CD4-positive, alpha-beta T cell treated with Interleukin-15 for 4 hours (primary cell): Measurements from ENCODE around the gene C10orf62.
A peak's percentile ranks its signal among the peaks of the same experiment; 100 is the strongest.

Experiments used
- DNase-seq: peaks from one replicate; pipeline ENCODE4 v3.0.0-alpha.2; 2020; ENCODE audit warnings: low spot score

Gene C10orf62

GRCh38 chr10:97584798-97585438, 4.6 kb upstream of the C10orf62 start:
- DNase-seq: no peak

GRCh38 chr10:97585439-97585811, 4.1 kb upstream of the C10orf62 start:
- DNase-seq: no peak

- DNase-seq: no peak
These were observed 2.3 kb upstream of the C10orf62 start for GRCh38 chr10:97587183-97587582.

- peak; percentile 30 for DNase-seq
These were observed 694 bp downstream of the C10orf62 start for GRCh38 chr10:97590082-97590747.

DNA sequence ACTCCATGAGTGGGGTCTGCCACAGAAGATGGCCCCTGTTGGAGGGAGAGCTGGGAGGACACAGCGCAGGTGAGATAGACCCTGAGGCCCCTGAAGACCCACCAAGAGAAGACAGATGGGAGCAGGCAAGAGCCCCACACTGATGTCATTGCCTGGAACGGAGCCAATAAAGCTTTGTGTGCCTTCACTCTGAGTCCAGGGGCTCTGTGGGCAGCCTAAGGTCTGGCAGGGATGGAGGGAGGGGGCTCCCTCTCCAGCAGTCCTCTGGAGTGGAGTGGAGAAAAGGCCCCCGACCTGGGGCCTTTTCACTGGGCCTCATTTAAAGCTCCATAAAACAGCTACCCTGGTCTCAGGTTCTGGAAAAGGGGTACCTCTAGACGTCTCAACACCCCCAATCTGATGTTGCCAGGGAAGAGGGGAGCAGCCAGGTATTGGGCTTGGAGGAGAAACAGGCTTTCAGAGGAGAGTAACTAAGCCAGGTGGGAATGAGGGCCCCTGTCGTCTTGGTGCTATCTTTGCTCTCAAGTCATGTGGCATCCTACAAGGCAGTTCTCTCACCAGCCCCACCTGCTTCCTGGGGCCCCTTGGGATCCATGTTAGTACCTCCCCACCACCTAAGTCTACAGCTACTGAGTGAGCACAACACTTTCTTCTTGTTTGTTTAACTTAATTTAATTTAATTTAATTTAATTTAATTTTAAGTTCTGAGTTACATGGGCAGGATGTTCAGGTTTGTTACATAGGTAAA, 1.4 kb downstream of the C10orf62 start:
- DNase-seq: no peak

GRCh38 chr10:97593421-97593820, 3.9 kb downstream of the C10orf62 start:
- no peak for DNase-seq

DNA sequence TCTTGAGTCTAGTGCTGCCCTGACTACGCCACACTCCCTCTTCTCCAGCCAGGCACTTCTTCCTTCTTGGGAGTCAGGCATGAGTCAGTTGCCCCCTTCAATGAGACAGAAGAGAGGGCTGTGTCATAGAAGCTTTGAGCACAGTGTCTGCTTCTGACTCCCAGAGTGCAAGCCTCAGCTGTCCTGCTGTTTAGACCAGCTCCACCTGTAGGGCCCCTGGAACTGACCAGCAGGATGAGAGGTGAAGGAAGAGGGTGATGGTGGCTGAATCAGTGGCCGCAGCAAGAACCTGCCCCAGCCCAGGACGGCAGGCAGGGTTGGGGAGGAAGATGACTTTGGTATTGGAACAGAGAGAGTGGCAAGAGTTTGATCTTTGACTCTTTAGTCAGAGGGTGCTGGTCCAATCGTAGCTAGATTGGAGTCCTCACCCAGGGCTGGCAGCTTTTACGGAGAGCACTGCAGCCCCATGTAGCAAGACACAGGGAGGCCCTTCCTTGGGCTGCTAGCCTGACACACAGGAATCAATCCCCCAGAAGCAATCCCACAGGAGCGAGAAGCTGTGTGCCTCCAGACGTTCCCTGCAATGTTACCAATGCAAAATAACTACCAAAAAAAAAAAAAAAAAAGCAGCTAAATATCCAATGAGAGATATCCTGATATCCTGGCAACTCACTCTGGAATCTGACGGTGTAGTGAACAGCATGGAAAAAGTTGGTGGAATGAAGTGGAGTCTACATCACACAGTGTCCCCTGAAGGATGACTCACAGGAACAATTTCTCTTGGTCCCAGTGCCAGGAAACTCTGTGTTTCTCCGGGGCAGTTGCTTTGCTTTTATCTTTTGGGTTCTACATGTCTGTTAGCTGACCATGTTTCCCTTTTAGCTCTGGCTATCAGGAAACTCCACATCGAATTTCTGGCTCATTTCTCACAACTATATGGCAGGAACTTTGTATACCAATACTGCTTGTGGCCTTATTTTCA, 6.9 kb downstream of the C10orf62 start:
- DNase-seq: no peak

DNA sequence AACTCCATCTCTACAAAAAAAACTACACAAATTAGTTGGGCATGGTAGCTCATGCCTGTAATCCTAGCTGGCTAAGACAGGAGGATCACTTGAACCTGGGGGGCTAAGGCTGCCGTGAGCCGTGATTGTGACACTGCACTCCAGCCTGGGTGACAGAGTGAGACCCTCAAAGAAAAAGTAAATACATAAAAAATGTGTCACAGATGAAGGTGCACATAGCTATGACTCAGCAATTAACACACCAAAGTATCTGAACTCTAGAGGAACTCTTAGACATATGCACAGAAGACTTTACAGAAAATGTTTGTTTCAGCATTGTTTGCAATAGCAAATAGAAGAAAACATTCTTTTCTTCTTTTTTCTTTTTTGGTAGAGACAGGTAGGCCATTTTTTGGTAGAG, 8.3 kb downstream of the C10orf62 start:
- no peak for DNase-seq

DNA sequence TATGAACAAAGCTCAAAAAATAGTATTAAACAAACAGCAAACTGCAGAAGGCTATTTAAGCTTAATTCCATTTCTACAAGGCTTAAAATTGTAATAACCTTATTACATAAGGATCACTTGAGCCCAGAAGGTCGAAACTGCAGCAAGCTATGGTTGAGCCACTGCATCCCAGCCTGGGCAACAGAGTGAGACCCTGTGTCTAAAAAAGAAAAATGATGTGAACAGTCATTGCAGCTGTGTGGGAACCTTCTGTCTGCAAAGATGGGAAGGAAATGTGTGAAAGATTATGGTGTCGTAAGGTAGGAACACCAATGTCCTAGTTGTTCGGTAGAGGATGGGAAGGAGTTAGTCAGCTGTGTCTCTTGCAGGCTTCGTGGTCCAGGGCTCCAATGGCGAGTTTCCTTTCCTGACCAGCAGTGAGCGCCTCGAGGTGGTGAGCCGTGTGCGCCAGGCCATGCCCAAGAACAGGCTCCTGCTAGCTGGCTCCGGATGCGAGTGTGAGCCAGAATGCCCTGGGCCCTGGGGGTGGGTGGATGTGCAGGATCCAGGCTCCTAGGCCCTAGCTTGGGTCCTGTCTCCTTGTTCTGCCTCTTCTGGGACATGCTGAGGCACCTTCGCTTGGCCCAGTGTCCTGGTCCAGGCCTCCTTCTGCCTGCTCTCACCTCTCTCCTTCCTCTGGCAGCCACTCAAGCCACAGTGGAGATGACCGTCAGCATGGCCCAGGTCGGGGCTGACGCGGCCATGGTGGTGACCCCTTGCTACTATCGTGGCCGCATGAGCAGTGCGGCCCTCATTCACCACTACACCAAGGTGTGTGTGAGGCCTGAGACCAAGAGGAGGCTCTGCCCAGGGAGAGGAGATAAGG, 9.1 kb downstream of the C10orf62 start:
- no peak for DNase-seq

- no peak for DNase-seq
These were observed 9.7 kb downstream of the C10orf62 start for GRCh38 chr10:97599272-97599619.

GRCh38 chr10:97600616-97601015, 11.1 kb downstream of the C10orf62 start:
- no peak for DNase-seq

DNA sequence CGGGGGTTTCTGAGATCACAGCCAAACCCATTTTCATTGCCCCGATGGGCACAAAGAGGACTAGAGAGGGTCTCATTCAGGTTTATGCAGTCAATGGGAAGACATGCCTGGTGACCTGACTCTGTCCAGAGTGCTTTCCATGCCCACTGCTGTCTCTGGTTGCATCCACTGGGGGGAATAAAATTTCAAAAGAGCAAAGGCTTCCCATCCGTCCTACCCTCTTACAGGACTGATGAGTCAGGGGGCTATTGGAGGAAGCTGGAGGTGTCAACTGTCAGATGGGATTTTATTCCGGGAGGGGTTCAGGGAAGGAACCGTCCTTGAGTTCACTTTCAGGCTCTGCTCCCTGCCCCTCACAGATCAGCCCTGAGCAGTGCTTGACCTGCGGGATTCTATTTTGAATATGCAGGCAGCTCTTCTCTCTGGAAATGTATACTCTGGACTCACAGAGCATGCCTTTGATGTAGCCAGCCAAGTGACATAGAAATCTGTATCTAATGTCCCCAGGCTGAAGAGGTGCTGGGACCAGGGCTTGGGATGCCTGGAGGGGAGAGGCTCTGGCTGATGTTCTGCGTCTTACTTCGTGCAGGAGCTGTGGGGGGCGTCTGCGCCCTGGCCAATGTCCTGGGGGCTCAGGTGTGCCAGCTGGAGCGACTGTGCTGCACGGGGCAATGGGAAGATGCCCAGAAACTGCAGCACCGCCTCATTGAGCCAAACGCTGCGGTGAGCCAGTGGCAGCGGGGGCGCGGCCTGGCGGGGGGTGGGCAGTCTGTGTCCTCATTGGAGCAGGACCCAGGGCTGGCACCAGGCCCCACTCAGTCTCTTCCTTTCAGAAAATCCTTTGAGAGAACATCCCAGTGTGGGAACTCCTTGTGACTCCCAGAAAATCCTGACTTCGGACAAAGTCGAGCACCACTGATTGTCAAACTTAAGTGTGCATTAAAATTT, 12.0 kb downstream of the C10orf62 start:
- no peak for DNase-seq

DNA sequence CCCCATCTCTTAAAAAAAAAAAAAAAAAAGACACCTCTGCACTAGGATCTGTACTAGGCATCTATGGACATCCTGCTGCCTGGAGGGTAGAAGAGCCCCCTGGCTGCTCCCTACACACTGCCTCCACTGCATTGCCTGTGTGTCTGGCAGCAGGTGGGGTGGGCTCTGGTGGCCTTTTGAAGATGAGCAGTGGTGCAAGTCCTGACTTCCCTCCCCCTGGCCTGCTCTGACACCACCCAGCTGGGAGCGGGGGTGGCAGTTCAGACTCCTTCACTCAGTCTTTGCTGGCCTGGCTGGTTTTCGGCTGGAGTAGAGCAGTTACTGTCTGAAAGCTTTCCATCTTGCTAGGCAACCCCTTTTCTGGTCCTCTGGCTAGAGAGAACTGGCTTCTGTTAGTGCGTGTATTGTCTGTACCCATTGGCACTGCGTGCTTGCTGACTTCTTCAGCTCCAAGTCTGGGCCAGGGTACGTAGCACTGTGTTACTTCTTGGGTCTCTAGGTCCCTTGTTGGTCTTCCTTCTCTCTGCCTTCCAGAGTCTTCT, 17.6 kb downstream of the C10orf62 start:
- DNase-seq: no peak

- no peak for DNase-seq
These were observed 19.6 kb downstream of the C10orf62 start for GRCh38 chr10:97608991-97609561.

GRCh38 chr10:97611473-97611872, 22.0 kb downstream of the C10orf62 start:
- DNase-seq: no peak

GRCh38 chr10:97612386-97612785, 22.9 kb downstream of the C10orf62 start:
- DNase-seq: no peak

DNA sequence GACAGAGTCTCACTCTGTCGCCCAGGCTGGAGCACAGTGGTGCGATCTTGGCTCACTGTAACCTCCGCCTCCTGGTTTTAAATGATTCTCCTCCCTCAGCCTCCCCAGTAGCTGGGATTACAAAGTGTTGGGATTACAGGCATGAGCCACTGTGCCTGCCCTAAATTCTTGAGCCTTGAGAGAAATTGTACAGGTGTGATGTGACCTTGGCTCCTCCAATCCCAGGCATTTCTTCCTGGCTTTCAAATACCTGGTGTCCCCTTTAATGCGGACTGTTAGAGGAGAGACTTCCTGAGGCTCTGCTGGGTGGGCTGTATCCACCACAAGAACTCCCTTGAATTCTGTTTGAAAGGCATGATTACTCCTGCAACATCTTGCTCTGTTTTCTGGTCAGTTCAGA, 28.8 kb downstream of the C10orf62 start:
- no peak for DNase-seq

GRCh38 chr10:97618733-97619132, 29.2 kb downstream of the C10orf62 start:
- no peak for DNase-seq

- no peak for DNase-seq
These were observed 33.8 kb downstream of the C10orf62 start for GRCh38 chr10:97623277-97623676.
